Stimulated activated CD4-positive, alpha-beta T cell treated with anti-CD3 and anti-CD28 coated beads, Interleukin-4, amount 100 ng/mL, for 4 hours (primary cell): Measurements from ENCODE around the gene TSFM.

Source experiments
- DNase-seq, 2 experiments: peaks; one replicate each; pipeline ENCODE4 v3.0.0-alpha.2; 2020

TSFM gene

DNA sequence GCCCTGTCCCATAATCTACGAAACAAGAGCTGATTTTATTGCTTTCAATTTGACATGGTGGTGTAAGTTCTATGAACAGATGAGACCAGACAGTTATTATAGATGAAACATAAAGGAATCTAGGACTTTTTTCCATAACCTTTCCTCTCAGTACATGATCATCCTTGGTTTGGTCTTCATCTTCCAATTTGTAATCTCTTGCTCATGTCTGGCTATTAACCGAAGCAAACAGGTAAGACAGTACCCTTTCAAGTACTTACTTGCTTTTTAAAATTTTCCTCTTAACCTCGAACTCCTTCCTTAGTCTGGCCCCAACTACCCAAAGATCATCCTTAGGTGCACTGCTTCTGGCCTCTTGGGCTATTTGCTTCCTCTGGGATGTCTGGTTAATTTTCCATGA lies 36.6 kb upstream of the TSFM start:
- DNase-seq: no peak

DNA sequence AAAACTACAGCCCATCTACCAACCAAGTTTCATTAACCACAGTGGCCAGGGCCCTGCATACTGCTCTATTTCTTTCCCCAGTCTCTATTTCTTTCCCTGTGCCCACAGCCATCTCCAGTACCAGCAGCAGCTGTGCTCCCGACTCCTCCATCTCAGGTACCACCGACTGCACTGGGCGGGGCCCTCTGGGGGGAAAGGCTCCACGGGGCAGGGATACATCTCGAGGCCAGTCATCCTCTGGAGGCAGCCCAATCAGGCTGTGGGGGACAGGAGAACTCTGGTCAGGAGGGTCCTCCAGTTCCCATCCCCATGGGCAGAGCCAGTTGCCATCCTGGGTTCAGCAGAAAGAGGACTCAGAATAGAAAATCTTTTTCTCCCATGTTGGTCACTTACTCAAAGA lies 33.5 kb upstream of the TSFM start:
- DNase-seq: no peak

DNA sequence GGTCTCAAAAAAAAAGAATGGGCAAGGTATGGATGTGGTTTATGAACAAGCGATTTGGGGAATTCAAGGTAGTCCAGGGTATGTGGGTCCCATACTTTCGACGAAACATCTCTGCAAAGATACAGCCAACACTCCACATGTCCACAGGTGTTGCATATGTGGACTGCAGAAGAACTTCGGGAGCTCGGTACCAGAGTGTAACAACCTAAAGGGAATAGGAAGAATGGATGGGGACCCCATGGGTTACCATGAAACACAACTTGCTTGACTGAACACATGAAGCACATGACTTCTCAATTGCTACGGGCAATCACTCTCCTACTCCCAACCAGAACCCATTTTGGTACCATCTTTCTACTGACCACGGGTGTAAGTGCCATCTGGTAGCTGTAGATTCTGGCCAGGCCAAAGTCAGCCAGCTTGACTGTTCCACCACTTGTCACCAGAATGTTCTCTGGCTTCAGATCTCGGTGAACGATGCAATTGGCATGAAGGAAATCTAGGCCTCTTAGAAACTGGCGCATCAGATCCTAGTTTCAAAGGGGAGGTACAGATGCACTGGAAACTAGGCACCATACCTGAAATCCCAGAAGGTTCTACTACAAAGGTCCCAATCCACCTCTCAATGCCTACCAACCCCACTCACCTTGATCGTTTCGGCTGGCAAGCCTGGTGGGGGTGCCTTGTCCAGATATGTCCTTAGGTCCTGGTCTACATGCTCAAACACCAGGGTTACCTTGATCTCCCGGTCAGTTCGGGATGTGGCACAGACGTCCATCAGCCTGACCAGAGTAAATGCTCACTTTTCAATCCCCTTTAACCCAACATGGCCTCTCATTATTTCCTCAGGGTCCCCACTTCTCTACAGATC lies 31.8 kb upstream of the TSFM start:
- DNase-seq: no peak

DNA sequence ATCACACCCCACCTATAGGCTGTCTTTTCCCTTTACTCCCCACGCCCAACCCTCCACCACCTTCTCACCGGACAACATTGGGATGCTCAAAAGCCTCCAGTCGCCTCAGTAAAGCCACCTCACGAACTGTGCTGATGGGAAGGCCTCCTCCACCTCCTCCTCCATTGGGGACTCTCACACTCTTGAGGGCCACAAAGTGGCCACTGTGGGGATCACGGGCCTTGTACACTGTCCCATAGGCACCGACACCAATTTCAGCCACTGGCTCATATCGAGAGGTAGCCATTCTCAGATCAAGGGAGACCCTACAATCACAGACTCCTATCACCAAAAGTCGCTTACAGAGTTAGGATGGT lies 31.2 kb upstream of the TSFM start:
- DNase-seq: no peak

DNA sequence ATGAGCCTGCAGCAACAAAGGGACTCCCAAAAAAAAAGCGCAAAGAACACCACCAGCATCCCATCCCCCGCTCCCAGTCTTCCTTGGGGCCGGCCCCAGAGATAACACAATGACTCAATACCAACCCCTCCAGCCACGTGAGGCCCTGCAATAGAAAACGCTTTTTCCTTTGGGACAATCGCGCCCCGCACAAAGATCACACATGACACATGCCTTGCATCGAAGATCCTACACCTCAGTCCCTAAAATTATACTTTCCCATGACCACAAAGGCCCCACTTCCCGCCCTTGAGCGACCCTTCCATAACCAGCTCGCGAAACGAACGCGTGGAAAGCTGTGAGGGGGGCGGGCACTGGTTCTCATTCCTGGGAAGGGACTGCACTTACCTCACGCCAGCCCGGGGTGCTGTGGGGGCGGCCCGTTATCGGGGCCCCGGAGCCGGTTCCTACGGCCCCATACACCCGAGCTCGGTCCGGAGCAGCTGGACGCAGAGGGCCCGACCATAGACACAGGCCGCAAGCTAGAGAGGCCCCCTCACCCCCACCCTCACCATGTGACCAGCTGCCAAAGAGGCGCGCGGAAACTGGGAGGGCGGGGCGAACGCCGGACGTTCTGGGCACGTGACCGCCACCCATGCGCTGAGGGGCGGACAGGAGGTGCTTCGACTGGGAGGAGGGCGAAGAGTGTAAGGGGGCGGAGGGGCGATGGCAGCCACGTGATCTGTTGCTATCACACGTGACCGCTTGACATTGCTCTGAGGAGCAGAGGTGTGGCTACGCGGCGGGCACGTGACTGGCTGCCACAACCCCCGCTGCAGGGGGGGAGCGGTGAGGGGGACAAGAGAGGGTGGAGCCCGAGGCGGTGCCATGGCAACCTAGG lies 30.6 kb upstream of the TSFM start, which contains the start of gene CDK4:
TSS of gene CDK4 (minus strand) at position 523 of the 880 bp plus-strand sequence. CDS start 593 bp downstream, outside the sequence.
- peak; percentile 97 to 99 for DNase-seq

DNA sequence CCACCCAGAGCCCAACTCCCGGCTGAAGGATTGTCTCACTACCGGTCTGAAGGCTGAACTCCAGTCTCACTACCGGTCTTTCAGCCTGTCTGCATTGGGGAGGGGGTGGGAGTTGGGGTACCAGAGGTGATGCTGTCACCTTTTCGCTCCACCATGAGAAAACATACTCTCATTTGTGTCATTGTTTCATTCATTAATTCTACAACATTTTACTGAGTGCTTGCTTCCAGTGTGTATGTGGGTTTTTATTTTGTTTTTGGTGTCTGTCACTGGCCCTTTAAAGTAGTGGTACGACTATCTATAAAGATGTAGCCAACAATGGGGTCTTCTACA lies 30.0 kb upstream of the TSFM start:
- DNase-seq: no peak

DNA sequence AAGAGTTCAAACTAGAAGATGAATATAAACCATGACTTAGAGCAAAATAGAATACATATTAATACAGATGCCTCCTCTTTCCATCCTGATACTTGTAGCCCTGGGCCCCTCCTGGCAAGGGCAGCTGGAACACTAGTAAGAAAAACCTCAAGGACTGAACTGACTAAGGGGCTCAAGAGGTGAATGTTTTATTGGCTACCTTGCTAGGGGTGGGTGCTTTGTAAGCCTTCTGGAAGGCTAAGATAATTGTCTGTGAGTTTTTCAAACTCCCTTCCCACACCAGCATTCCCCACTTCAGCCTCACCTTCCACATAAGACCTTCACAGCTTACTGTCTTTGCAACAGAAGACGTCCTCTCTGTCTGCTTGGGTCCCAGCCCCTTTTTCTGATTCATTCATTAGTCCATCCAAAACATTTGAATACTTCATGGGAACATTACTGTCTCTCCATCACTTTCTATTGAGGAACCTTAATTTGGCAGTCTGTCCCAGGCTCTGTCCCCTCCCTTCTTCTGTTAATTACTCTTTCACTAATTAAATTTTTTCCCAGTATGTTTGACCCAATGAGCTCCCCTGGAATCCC lies 28.7 kb upstream of the TSFM start:
- no peak for DNase-seq

DNA sequence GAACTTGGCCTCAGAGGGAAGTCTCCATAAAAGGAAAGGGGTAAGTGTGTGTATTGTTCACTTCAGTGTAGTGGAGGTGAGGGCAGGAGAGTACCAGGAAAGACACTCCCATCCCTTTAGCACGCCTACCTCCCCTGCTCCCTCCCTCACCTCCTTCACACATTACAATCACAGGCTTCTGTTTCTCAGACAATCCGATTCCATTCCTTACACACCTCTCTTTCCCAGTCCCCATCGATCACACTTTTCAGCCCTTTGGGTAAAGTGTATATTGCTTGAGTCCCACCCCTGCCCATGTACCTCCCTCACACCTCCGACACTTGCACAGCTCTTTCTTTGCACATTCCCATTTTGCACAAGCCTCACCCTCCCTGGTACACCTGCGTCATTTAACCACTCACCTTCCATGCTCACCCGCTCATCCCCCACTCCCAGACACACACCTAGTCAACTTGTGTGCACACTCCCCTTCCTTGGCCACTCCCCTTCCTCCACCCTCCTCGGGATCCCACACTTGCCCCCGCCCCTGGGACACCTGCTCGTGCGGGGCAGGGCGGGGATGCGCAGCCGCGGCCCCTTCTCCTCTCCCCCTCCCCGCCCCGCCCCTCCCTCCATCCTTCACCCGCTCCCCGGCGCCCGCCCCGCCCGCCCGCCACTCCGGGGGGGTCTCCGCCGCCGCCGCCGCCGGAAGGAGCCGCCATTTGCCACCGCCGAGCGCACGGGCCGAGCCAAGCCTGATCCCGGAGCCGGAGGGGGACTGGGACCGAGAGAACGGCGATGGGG lies 28.0 kb upstream of the TSFM start, which contains the start of gene MARCHF9:
TSS of gene MARCHF9 (plus strand) at position 693 of the 783 bp plus-strand sequence. CDS start 426 bp downstream, outside the sequence.
- peak; percentile 81 to 87 for DNase-seq

DNA sequence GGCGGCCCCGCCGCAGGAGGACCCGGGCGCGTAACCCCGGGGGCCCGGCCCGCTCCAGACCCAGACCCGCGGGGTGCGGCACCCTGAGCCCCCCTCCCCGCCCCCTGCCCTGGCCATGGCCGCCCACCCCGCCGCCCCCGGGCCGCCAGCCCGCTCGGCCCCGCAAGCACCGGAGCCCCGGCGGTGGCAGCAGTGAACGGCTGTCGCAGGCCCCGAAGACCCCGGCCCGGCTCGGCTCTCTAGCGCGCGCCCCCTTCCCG lies 27.5 kb upstream of the TSFM start:
- DNase-seq: no peak

DNA sequence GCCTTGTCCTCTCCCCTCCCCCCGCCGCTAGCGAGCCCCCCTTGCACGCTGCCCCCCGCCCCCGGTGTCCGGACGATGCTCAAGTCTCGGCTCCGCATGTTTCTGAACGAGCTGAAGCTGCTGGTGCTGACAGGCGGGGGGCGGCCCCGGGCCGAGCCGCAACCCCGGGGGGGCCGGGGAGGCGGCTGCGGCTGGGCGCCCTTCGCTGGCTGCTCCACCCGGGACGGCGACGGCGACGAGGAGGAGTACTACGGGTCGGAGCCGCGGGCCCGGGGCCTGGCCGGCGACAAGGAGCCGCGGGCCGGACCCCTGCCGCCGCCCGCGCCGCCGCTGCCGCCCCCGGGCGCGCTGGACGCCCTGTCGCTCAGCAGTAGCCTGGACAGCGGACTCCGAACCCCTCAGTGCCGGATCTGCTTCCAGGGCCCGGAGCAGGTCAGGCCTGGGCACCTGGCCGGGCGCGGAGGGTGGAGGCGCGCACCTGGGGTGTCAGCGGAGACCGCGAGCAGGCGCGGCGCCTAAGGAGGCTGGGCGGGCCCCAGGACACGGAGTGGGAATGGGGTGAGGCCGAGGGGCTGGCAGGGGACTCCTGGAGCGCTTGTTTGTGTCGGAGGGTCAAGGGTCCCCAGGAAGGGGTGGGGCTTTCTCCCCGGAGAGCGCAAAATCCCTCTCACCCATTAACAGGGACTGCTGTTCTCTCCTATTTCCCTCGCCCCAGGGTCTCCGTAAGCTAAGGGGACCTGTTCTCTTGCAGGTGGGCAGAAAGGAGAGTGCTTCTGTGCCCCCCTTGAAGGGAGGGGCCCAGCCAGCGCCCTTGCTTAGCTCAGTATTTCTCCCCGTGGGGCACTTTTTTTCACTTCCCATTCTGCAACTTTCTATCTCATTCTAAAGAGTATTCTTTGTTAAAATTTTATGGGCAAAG lies 26.9 kb upstream of the TSFM start:
- no peak for DNase-seq

DNA sequence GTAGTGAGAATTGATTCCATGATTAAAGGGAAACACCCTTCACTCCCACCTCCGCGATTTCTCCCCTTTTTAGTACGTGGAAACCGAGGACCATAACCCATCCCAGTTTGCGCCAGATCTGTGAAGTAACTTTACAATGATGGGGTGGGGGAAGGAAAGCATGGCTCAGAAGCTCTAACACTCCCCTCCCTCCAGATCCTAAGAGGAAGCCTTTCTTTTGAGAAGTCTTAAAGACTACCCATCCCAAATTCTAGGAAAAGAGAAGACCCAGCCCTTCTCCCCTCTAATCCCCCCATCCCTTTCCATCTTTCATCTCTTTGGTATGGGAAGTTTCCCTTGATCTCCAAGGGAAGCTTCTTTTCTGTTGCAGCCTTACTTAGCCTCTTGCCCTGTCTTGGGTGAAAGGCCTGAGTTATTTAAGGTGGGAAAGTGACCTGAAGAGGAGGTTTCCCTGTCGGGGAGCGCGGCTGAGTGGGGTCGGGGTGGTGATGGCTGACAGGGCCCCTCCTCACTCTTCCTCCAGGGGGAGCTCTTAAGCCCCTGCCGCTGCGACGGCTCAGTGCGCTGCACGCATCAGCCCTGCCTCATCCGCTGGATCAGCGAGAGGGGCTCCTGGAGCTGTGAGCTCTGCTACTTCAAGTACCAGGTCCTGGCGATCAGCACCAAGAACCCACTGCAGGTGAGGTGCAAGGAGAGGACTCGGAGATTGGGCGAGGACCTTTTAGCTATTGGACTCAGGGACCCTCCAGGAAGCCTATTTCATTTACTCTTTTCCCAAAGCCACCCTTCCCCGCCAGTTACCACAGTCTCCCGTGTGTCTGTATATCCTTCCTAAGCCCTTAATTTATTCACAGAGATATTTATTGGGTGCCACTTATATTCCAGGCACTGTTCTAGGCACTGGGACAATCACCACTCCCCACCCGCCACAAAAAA lies 25.9 kb upstream of the TSFM start:
- peak; percentile 65 to 70 for DNase-seq

DNA sequence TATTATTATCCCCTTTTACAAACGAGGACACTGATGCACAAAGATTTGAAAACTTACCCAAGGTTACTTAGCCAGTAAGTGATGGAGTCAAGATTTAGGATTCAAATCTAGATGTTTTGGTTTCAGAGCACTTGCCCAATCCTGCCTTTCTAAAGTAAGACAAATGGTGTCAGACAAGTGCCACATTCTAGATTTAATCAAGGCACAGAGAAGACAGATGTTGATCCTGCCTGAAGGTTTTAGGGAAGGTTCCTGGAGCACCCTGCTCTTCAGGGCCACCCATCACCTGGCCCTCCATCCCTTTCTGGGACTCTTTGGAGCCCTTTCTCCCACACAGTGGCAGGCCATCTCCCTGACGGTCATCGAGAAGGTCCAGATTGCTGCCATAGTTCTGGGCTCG lies 24.8 kb upstream of the TSFM start:
- DNase-seq: no peak

DNA sequence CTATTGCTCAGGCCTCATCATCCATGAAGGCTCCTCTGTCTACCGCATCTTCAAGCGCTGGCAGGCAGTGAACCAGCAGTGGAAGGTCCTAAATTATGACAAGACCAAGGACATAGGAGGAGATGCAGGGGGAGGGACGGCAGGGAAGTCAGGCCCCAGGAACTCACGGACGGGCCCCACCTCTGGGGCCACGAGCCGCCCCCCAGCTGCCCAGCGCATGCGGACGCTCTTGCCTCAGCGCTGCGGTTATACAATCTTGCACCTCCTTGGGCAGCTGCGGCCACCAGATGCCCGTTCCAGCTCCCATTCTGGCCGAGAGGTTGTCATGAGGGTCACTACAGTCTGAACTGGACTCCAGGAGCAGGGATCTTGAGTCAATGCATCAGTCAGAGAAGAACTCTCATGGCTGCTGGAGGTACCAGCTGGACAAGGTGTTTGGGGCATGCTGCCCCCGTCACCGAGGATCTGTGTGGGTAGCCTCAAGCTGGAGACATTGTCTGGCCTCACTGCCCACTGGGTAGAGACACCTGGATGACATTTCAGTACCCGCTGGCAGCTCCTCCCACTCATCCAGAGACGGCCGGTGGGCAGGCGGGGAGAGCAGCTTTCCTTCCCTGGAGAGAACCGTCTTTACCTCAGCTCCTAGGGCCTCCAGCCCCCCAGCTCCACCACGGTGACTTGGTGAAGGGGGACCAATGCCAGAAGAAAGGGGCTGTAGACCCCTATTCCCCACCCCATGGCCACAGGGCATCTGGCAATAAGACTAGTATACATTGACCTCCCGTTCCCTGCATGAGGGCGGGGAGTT lies 23.8 kb upstream of the TSFM start:
- no peak for DNase-seq

DNA sequence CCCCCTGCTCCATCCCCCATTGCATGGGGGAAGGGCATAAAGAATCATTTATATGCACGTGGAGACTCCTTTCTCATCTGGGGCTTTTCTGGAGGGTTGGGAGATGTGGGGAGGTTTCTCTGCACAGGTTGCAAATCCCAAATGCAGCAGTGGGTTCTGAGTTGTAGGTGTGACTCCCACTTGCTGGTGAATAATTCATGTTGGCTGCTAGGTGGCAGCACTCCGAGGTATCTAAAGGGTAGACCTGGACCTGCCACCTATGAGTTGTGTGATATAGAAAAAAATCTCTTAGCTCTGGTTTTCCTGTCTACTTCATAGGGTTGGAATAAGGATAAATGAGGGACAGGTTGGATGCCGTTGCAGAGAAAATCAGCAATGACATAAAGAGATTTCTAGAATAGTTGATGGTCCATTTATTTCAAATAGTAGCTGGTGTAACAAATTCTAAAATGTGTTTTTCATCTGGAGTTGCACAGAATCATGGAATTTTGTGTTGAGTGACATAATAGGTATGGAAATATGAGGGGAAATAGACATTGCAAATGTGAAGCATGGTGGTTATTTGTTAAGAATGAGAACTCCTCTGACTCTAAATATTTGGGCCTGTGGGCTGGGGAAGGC lies 23.1 kb upstream of the TSFM start:
- DNase-seq: peak in 1 of 2 experiments; percentile 45

DNA sequence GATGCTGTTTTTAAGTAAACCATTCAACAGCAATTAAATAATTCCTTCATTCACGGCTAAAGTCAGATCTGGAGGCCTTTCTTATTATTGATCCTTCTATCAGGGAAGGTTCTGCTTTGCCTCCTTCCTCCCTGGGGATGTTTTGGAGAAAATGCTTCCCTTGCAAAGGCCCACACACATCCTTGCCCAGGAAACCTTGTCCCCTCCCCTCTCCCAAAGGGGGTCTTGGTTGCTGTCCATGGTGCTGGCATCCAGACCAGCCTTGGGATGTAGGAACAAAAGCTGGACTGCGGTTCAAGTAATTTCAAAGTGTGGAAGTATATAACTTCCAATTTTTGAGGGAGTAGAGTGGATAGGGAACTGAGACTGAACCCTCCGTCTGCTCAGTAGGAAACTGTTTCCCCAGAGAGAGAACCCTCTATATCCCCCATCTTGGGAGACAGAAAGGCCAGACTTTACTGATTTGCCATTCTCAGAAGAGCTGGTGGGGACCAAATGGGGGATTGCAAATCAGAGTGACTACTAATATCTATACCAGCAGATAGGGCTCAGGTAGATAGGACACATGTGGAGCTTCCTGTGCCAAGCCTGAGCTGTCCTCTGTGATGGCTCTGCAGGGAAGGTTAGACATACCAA lies 22.1 kb upstream of the TSFM start:
- no peak for DNase-seq

DNA sequence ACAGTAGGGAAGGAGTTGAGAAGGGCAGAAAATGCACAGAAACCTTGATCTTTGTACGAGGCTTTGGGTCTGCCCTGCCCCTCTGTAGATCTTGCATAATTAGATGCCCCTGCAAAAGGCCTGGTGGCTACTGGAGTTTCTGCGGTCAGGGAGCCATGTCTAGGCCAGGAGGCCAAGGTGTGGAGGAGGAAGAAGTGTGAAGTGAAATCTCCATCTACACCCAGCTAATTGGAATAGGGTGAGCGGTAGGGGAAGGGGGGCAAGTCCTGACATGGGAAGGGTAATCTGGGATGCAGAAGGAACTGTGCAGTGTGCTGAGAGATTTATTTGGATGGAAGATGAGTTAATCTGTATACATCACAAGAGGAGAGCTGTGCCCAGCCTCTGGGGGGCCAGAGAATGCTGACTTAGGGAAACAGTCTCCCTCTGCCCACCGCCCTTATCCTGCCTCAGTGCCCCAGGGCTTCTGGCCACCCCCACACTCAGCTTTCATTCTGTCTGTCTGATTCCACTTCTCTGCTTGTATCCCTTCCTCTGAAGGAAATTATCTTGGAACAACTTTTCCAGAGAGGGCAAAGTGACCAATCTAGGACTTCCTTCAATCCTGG lies 21.1 kb upstream of the TSFM start:
- no peak for DNase-seq

DNA sequence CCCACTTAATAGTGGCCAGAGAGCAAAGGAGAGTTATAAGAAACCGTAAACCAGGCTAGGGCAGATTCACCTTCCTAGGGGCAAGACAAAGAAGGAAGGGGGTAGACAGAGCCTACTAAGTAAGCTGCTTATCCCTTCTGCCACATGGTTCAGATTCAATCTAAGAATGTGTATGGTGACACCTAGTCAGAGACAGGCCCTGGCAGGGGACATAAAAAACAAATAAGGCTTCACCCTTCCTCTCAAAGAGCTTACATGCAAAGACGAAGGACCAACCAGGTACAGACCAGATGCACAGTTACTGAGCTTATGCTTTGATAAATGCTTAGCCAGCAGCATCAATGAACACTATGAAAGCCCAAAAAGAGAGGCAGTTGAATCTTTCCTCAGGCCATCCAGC lies 20.1 kb upstream of the TSFM start:
- DNase-seq: no peak

DNA sequence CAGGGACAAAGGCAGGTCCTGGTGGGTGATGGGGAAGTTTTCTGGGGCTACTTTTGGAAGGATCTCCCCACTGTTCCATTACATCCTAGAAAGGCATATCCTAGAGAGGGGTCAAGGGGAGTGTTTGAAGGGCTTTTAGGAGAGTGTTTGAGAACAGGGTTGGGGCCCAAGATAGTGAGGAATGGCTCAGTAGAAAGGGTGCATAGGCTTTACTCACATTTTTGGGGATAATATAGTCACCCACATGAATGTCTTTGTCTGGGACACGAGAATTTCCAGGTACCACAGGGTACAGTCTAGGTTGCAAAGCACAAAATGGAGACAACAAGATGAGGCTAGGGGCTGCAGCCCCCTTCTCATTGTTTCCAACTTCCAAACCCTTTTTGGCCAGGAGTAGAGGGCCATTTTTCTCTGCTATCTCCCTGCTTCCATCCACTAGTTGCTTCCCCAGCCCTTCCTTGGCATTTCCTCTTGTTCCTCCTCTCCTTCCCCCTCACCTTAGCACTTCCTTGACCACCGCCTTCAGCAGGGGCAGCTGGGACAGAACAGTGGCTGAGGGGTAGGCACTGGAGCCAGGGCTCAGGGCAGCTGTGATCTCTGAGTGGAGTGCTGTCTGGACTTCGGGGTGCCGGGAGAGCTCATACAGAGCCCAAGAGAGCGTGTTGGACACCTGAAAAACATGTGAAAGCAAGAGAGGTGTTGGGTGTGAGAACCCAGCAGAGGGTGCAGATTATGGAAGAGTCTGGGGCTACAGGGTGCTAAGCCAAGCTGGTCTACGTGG lies 18.5 kb upstream of the TSFM start:
- no peak for DNase-seq
